GM12892 (cell line): ENCODE data around the gene YY1.

ENCODE experiments used
- POLR2A ChIP-seq: IDR thresholded peaks from 2 replicates; pipeline ENCODE4 v1.6.1; 2011; ENCODE audit warnings: low read depth, low read length, control low read depth
- POLR2AphosphoS5 ChIP-seq: IDR thresholded peaks from 2 replicates; pipeline ENCODE4 v1.6.1; 2011; ENCODE audit warnings: low read depth, low read length, control low read depth

DNA sequence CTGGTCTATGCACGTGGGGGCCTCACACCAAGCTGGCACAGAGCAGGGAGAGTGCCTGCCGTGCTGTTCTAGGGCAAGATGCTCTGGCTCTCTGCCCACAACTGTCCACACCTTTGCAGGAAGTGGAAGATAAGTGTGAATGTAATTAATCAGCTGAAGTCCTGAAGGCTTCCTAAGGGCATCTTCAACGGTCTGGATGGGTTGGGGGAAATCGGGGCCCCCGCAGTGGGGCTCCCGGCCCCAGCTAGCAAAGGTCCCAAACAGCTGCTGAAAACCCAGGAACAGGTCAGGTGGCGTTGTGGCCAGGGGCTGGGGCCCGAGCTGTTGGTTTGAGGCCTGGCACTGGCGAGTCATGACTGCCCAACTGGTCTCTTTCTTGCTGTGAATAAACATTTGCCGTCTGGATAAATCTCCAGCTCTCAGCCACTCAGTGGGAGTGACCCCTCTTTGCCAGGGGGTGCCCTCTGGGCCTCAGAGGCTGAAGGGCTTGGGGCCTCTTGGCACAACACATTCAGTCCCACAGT, 74.0 kb downstream of the YY1 start:
- TF ChIP-seq POLR2AphosphoS5: no peak
- TF ChIP-seq POLR2A: no peak
